T-cell (primary cell): ENCODE measurements around the gene CASD1. TPM values are rescaled to one million over a fixed set of nuclear protein-coding genes. Genes with fewer than 3 reads are reported as not detected.

Source experiments
- ATAC-seq, 4 experiments: fragments of 200-7000 bp in 3 of 4; fragments of 150-1000 bp in 1 of 4; cut with Tn5 transposase; replicated peaks in 1 of 4; 1 replicate in 3 of 4; 2 replicates in 1 of 4; pipeline ENCODE4 v1.10.0; 2021; ENCODE audit warnings: moderate library complexity in 3 of 4, mild to moderate bottlenecking in 2 of 4, moderate number of reproducible peaks in 1 of 4
- CTCF ChIA-PET, 2 donors: fragments of 300-600 bp; sonication (Branson Sonifier 250); formaldehyde crosslinking; loops; one replicate each; lab custom pipeline; 2022; ENCODE audit warnings: antibody characterized with exemption in 2 of 2; lab: Charles Lee
- POLR2A ChIA-PET, 2 donors: fragments of 300-600 bp; sonication (Branson Sonifier 250); formaldehyde crosslinking; loops; one replicate each; lab custom pipeline; 2022; ENCODE audit warnings: antibody characterized with exemption in 2 of 2; lab: Charles Lee
- DNase-seq, 35 experiments: peaks; one replicate each; pipeline versions ENCODE4 v3.0.0 to v3.0.0-alpha.2; 2013 to 2023
- H3K27ac ChIP-seq: one replicate; pipeline ENCODE4 v1.5.1; 2013; ENCODE audit warnings: low read length
- H3K27me3 ChIP-seq, 2 experiments: replicated peaks in 1 of 2; 1 replicate in 1 of 2; 2 replicates in 1 of 2; pipeline versions ENCODE4 v1.6.1 to v1.7.0; 2013; ENCODE audit warnings: low read length in 1 of 2, mixed read lengths in 1 of 2; ENCODE audit not compliant: control insufficient read depth in 2 of 2, insufficient read depth in 2 of 2; ENCODE audit errors: extremely low read depth in 1 of 2
- H3K36me3 ChIP-seq, 2 donors: 1 replicate in 1 of 2; 2 replicates in 1 of 2; pipeline versions ENCODE4 v1.6.1 to v1.7.0; 2013; ENCODE audit warnings: low read length in 1 of 2; ENCODE audit not compliant: control insufficient read depth in 2 of 2, insufficient read depth in 1 of 2; ENCODE audit errors: extremely low read depth in 1 of 2
- H3K4me1 ChIP-seq, 2 experiments: 1 replicate in 1 of 2; 2 replicates in 1 of 2; pipeline versions ENCODE4 v1.6.1 to v1.7.0; 2013; ENCODE audit warnings: low read length in 2 of 2, mixed read lengths in 1 of 2; ENCODE audit not compliant: insufficient read depth in 2 of 2, control insufficient read depth in 1 of 2; ENCODE audit errors: extremely low read depth in 1 of 2
- H3K4me3 ChIP-seq, 2 donors: 1 replicate in 1 of 2; 2 replicates in 1 of 2; pipeline versions ENCODE4 v1.5.1 to v1.7.0; 2013; ENCODE audit warnings: mild to moderate bottlenecking in 2 of 2, low read length in 1 of 2, moderate library complexity in 1 of 2; ENCODE audit not compliant: control insufficient read depth in 1 of 2; ENCODE audit errors: extremely low read depth in 1 of 2
- H3K9me3 ChIP-seq: 2 replicates; pipeline ENCODE4 v1.7.0; 2013
- H3K27ac Mint-ChIP-seq, 2 donors: one replicate each; pipeline ENCODE4 v1.8.0; 2020 to 2021; ENCODE audit warnings: mild to moderate bottlenecking in 2 of 2, mixed read lengths in 2 of 2
- H3K27me3 Mint-ChIP-seq, 2 donors: one replicate each; pipeline ENCODE4 v1.8.0; 2021 to 2022; ENCODE audit warnings: mixed read lengths in 2 of 2
- H3K36me3 Mint-ChIP-seq: one replicate; pipeline ENCODE4 v1.8.0; 2021; ENCODE audit warnings: mixed read lengths
- H3K4me1 Mint-ChIP-seq, 3 donors: one replicate each; pipeline ENCODE4 v1.8.0; 2020 to 2022; ENCODE audit warnings: mixed read lengths in 3 of 3, mild to moderate bottlenecking in 1 of 3
- H3K4me3 Mint-ChIP-seq, 3 donors: one replicate each; pipeline ENCODE4 v1.8.0; 2020 to 2022; ENCODE audit warnings: mild to moderate bottlenecking in 3 of 3, mixed read lengths in 3 of 3, moderate library complexity in 3 of 3
- H3K9me3 Mint-ChIP-seq, 3 donors: one replicate each; pipeline ENCODE4 v1.8.0; 2020 to 2022; ENCODE audit warnings: mixed read lengths in 3 of 3
- WGBS: methylation state at CpG from one replicate; pipeline ENCODE4 v1.1.5; 2013; ENCODE audit warnings: missing lambda C conversion rate; ENCODE audit not compliant: insufficient coverage; 5-methylcytosine and 5-hydroxymethylcytosine counted together
- total RNA-seq, 35 experiments: library from RNA in 6 of 35; stranded (reverse) in 6 of 35; fragments of 120-200 nt in 1 of 35; gene quantifications; one replicate each; pipeline versions ENCODE4 v1.2.1 to v1.2.4 and lab custom pipeline; 2013 to 2026

CASD1 gene
- total RNA-seq, 5 donors from 2014 or later (not counting 1 experiment from before 2014, with no cell fraction given): 25.7 to 30.1 (median 28.2) TPM

DNA sequence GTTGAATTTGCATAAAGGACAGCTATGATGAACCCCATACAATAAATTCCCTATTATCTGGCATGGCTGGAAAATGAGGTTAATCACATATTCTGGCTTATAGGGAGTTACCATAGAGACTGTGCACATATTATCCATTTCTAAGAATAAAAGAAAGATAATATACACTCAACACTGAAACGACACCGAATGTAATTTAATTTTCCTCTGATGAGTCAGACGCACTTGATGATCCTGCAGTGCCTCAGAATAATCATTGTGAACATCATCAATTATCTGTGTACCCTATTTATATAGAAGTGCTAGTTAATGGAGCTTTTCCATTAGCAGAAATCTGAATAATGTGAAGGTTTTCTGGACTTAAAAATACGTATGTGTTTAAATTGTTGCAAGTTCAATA is 86.1 kb downstream of the CASD1 start:
- Histone ChIP-seq H3K4me1 (no peaks in the 10 kb centered on the region), H3K27me3 (no peaks in the 10 kb centered on the region), H3K4me3 (no peak overlapping the region), H3K9me3 (no peaks in the 10 kb centered on the region), H3K27ac (no peak overlapping the region), H3K36me3 (no peaks in the 10 kb centered on the region)
- ChIA-PET POLR2A (no interaction called here), CTCF (no interaction called here)
- no peak for DNase-seq
- no peak for ATAC-seq
- Mint-ChIP-seq H3K9me3 (no peaks in the 10 kb centered on the region), H3K36me3 (no peaks in the 10 kb centered on the region), H3K27ac (no peak overlapping the region), H3K4me3 (no peak overlapping the region), H3K4me1 (no peaks in the 10 kb centered on the region), H3K27me3 (no peaks in the 10 kb centered on the region)
- WGBS: no CpG with 5 or more reads among the region's 4 CpGs

DNA sequence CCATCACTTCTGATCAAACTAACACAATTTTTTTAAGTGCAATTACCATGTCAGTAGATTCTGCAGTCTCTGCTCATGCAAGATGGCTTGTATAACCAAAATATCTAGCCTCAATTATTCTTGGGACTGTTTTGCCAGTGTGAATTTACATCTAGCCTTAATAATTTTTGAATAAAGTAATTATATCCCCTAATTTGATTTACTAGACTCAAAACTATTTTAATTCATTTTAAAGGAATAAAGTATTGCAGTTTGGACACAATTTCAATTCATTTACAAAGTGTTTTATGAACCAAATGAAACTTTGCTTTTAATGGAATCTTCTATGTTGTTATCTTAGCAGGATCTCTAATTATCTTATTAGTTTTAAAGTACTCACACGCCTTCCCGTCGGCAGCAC is 90.7 kb downstream of the CASD1 start:
- H3K36me3 ChIP-seq: no peaks in the 10 kb centered on the region
- H3K4me3 ChIP-seq: no peak overlapping the region
- no peak for DNase-seq
- Mint-ChIP-seq H3K9me3 (no peaks in the 10 kb centered on the region), H3K4me1 (no peaks in the 10 kb centered on the region), H3K27me3 (no peaks in the 10 kb centered on the region), H3K27ac (no peak overlapping the region), H3K36me3 (peaks cover 5% of the 10 kb centered on the region), H3K4me3 (no peak overlapping the region)
- no peaks in the 10 kb centered on the region for H3K4me1 ChIP-seq
- no peak overlapping the region for H3K27ac ChIP-seq
- no CpG with 5 or more reads among the region's 3 CpGs for WGBS
- POLR2A ChIA-PET: no interaction called here
- no peaks in the 10 kb centered on the region for H3K9me3 ChIP-seq
- CTCF ChIA-PET: no interaction called here
- ATAC-seq: no peak
- no peaks in the 10 kb centered on the region for H3K27me3 ChIP-seq

DNA sequence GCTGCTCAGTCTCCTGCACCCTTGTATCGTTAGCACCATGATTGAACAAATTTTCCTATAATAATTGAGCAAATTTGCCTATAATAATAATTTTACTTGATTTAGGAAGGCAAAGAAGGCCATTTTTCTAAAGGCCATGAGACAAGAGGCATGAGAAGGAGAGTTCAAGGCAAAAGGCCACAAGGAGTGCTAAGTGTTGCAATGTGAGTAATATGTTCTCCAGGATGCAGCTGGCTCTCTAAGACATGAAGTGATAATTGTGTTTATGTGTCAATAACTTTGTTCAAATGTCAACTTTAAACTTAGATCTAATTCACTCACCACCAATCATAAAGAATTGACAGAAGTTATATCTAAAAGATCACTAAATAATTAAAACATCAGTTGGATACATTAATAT is 92.6 kb downstream of the CASD1 start:
- POLR2A ChIA-PET: no interaction called here

DNA sequence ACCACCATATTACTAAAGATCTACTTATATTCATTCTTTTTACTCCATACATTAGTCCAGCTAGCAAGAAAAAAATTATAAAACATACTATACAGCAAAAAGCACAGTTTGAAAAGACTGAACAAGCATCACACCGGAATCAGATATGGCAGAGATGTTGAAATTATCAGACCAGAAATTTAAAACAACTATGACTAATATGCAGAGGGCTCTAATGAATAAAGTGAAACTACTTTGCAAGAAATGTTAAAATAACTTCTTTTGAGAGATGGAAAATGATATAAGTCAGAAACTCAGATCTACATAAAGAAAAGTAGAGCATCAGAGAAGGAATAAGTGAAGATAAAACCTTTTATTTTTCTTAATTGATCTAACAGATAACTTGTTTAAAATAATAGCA is 95.4 kb downstream of the CASD1 start:
- WGBS: no CpG with 5 or more reads among the region's 1 CpG
- Mint-ChIP-seq H3K4me3 (no peak overlapping the region), H3K9me3 (peaks cover 7 to 27% (median 9%) of the 10 kb centered on the region in 3 donors), H3K27me3 (peaks cover 2 to 3% of the 10 kb centered on the region in 2 donors), H3K36me3 (peaks cover 9% of the 10 kb centered on the region), H3K27ac (no peak overlapping the region), H3K4me1 (no peaks in the 10 kb centered on the region)
- CTCF ChIA-PET: no interaction called here
- H3K4me3 ChIP-seq: no peak overlapping the region
- no peaks in the 10 kb centered on the region for H3K9me3 ChIP-seq
- POLR2A ChIA-PET: no interaction called here
- ATAC-seq (no peak), DNase-seq (no peak)
- no peaks in the 10 kb centered on the region for H3K4me1 ChIP-seq
- no peak overlapping the region for H3K27ac ChIP-seq
- H3K36me3 ChIP-seq: no peaks in the 10 kb centered on the region
- no peaks in the 10 kb centered on the region for H3K27me3 ChIP-seq

More for the DNA sequence above, 92.6 kb downstream of the CASD1 start:
- no peak overlapping the region for H3K27ac ChIP-seq
- H3K36me3 Mint-ChIP-seq: peaks cover 8% of the 10 kb centered on the region
- no peaks in the 10 kb centered on the region for H3K36me3 ChIP-seq
- H3K9me3 Mint-ChIP-seq: peaks cover 3 to 12% (median 7%) of the 10 kb centered on the region in 3 donors
- H3K27ac Mint-ChIP-seq: no peak overlapping the region
- DNase-seq (no peak), ATAC-seq (no peak)
- CTCF ChIA-PET: no interaction called here
- no peaks in the 10 kb centered on the region for H3K4me1 ChIP-seq
- H3K4me3 Mint-ChIP-seq: no peak overlapping the region
- H3K27me3 Mint-ChIP-seq: peaks cover 0 to 2% of the 10 kb centered on the region in 2 donors
- no peaks in the 10 kb centered on the region for H3K27me3 ChIP-seq
- no peak overlapping the region for H3K4me3 ChIP-seq
- H3K4me1 Mint-ChIP-seq: no peaks in the 10 kb centered on the region
- no peaks in the 10 kb centered on the region for H3K9me3 ChIP-seq
- no CpG with 5 or more reads among the region's 1 CpG for WGBS

Other genes starting within 250 kb of the CASD1 start
- gene COL1A2, start 114.9 kb upstream of the CASD1 start, total RNA-seq: 1 to 10 TPM in 3 of 5 donors, not detected in 2; 2.5 to 4.7 (median 3.1) TPM
- 1 to 10 TPM in 3 of 5 donors, under 1 TPM in 2; 0.58 to 2.2 (median 1.9) TPM for gene SGCE, start 146.3 kb downstream of the CASD1 start, total RNA-seq